Measurements from ENCODE around the gene NBPF3.
"Not testable (repeated sequence)": the region's sequence is repeated elsewhere in the genome, so short reads cannot be mapped to it uniquely, and the experiment has no call there.

- not testable (repeated sequence) for TF ChIP-seq CTCF (IDR thresholded peaks at IDR 0.05); SIN3A (IDR thresholded peaks at IDR 0.05; ENCODE audit: borderline replicate concordance, insufficient read depth, low read depth, low read length); POLR2AphosphoS5 (IDR thresholded peaks at IDR 0.05; ENCODE audit: low read depth, low read length)
These were observed 28.0 kb downstream of the NBPF3 start for GRCh38 chr1:21467946-21468345.
